ENCODE results near the gene GPR78. TPM values are rescaled to one million over a fixed set of nuclear protein-coding genes. Genes with fewer than 3 reads are reported as not detected.

GPR78 gene
- total RNA-seq, 2 experiments from 2014 or later = not detected

DNA sequence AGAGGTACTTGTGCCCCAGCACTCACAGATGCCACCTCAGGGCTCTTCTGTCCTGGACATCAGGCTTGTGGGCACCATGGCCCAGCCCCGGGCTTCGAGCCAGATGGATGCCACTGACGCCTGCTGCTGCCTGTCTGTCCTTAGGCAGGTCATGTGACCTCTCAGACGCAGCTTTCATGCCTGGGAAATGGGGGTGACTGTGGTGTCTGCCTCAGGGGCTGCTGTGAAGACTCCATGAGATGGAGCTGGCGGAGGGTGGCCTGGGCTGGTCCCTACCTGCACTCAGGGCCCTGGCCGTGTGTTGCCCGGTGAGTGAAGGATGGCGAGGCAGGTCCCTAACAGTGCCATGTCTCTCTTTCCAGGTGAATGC is 18.9 kb downstream of the GPR78 start:
- intact Hi-C loops (cut with DNase I, micrococcal nuclease) = loop anchor here (5.0 to 10.0 kb wide), 2 partner anchors 354 to 422 kb away; no protein-coding TSS in a partner anchor
- Histone ChIP-seq H3K27ac (ENCODE audit: low read depth in 1 of 2, low read length in 2 of 2) (no peak overlapping the region), H3K4me1 (ENCODE audit: insufficient read depth, low read length) (no peaks in the 10 kb centered on the region), H3K9me3 (ENCODE audit: control insufficient read depth in 1 of 2, insufficient read depth in 1 of 2, low read length in 2 of 2) (peaks cover 0 to 21% of the 10 kb centered on the region in 2 experiments), H3K36me3 (ENCODE audit: insufficient read depth, low read length) (no peaks in the 10 kb centered on the region), H3K27me3 (ENCODE audit: control insufficient read depth in 1 of 2, insufficient read depth in 2 of 2, low read length in 2 of 2) (peaks cover 2 to 4% of the 10 kb centered on the region in 2 experiments), H3K4me3 (ENCODE audit: low read length) (no peak overlapping the region)
- Mint-ChIP-seq H3K27me3 (peaks cover 12% of the 10 kb centered on the region), H3K4me3 (no peak overlapping the region), H3K27ac (no peak overlapping the region), H3K4me1 (ENCODE audit: low read depth) (no peaks in the 10 kb centered on the region), H3K36me3 (ENCODE audit: low read depth) (no peaks in the 10 kb centered on the region), H3K9me3 (no peaks in the 10 kb centered on the region)
- no peak for ATAC-seq (ENCODE audit: poor library complexity)
- TF ChIP-seq CTCF (IDR thresholded peaks at IDR 0.05) = no peak
- no peak for DNase-seq
- POLR2A ChIA-PET = no interaction called here
- CTCF ChIA-PET = no interaction called here

DNA sequence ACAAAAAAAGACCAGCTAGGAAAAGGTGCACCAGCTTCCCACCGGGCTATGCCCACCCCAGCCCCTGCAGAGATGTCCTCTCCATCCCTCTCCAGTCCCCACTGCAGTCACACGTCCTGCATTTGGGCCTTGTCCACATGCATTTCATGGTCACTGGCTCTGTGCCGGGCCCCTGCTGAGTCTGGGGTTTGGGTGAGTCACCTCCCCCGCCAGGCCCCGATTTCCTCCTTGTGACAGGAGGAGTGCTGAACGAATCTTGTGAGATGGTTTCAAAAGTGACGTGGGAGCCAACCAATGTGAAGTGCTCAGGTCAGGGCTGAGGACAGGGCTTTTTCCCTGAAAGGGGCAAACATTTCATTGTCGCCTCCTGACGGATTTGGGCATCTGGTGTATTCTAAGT is 19.5 kb downstream of the GPR78 start:
- ChIA-PET POLR2A (no interaction called here), CTCF (no interaction called here)
- no peak for DNase-seq
- Mint-ChIP-seq H3K27ac (no peak overlapping the region), H3K4me3 (no peak overlapping the region), H3K9me3 (no peaks in the 10 kb centered on the region), H3K27me3 (peaks cover 6% of the 10 kb centered on the region), H3K36me3 (ENCODE audit: low read depth) (no peaks in the 10 kb centered on the region), H3K4me1 (ENCODE audit: low read depth) (no peaks in the 10 kb centered on the region)
- H3K27ac ChIP-seq (ENCODE audit: low read depth in 1 of 2, low read length in 2 of 2) = no peak overlapping the region
- ATAC-seq (ENCODE audit: poor library complexity) = no peak
- no peaks in the 10 kb centered on the region for H3K4me1 ChIP-seq (ENCODE audit: insufficient read depth, low read length)
- no peaks in the 10 kb centered on the region for H3K36me3 ChIP-seq (ENCODE audit: insufficient read depth, low read length)
- H3K4me3 ChIP-seq (ENCODE audit: low read length) = no peak overlapping the region
- H3K27me3 ChIP-seq (ENCODE audit: control insufficient read depth in 1 of 2, insufficient read depth in 2 of 2, low read length in 2 of 2) = no peaks in the 10 kb centered on the region
- intact Hi-C loops (cut with DNase I, micrococcal nuclease) = loop anchor here (5.0 to 10.0 kb wide), 3 partner anchors 315 to 422 kb away; no protein-coding TSS in a partner anchor
- peaks cover 0 to 21% of the 10 kb centered on the region in 2 experiments for H3K9me3 ChIP-seq (ENCODE audit: control insufficient read depth in 1 of 2, insufficient read depth in 1 of 2, low read length in 2 of 2)
- TF ChIP-seq CTCF (IDR thresholded peaks at IDR 0.05) = no peak

- Histone ChIP-seq H3K9me3 (ENCODE audit: control insufficient read depth in 1 of 2, insufficient read depth in 1 of 2, low read length in 2 of 2) (peaks cover 0 to 21% of the 10 kb centered on the region in 2 experiments), H3K4me3 (ENCODE audit: low read length) (no peak overlapping the region), H3K27me3 (ENCODE audit: control insufficient read depth in 1 of 2, insufficient read depth in 2 of 2, low read length in 2 of 2) (no peaks in the 10 kb centered on the region), H3K36me3 (ENCODE audit: insufficient read depth, low read length) (no peaks in the 10 kb centered on the region), H3K4me1 (ENCODE audit: insufficient read depth, low read length) (no peaks in the 10 kb centered on the region), H3K27ac (ENCODE audit: low read depth in 1 of 2, low read length in 2 of 2) (no peak overlapping the region)
- no peaks in the 10 kb centered on the region for H3K9me3 Mint-ChIP-seq
- DNase-seq (no peak), ATAC-seq (ENCODE audit: poor library complexity) (no peak)
- peaks cover 5% of the 10 kb centered on the region for H3K27me3 Mint-ChIP-seq
- no peaks in the 10 kb centered on the region for H3K36me3 Mint-ChIP-seq (ENCODE audit: low read depth)
- no peaks in the 10 kb centered on the region for H3K4me1 Mint-ChIP-seq (ENCODE audit: low read depth)
- TF ChIP-seq CTCF (IDR thresholded peaks at IDR 0.05) = no peak
- intact Hi-C loops (cut with DNase I, micrococcal nuclease) = loop anchor here in 1 of 2 experiments (10.0 kb wide), 1 partner anchor 315 kb away; no protein-coding TSS in a partner anchor
- no peak overlapping the region for H3K4me3 Mint-ChIP-seq
- no peak overlapping the region for H3K27ac Mint-ChIP-seq
- CTCF ChIA-PET = no interaction called here
- POLR2A ChIA-PET = no interaction called here
Measured at GRCh38 chr4:8600266-8600665, 20.1 kb downstream of the GPR78 start.

All from CD4-positive, alpha-beta T cell (primary cell).